Measurements from ENCODE around the gene ANKRD39. TPM values are rescaled to one million over a fixed set of nuclear protein-coding genes. Genes with fewer than 3 reads are reported as not detected.
A peak's percentile ranks its signal among the peaks of the same experiment; 100 is the strongest.
"Not testable (repeated sequence)": the region's sequence is repeated elsewhere in the genome, so short reads cannot be mapped to it uniquely, and the experiment has no call there.

Gene ANKRD39
- total RNA-seq, 1 donor: 4.7 TPM

DNA sequence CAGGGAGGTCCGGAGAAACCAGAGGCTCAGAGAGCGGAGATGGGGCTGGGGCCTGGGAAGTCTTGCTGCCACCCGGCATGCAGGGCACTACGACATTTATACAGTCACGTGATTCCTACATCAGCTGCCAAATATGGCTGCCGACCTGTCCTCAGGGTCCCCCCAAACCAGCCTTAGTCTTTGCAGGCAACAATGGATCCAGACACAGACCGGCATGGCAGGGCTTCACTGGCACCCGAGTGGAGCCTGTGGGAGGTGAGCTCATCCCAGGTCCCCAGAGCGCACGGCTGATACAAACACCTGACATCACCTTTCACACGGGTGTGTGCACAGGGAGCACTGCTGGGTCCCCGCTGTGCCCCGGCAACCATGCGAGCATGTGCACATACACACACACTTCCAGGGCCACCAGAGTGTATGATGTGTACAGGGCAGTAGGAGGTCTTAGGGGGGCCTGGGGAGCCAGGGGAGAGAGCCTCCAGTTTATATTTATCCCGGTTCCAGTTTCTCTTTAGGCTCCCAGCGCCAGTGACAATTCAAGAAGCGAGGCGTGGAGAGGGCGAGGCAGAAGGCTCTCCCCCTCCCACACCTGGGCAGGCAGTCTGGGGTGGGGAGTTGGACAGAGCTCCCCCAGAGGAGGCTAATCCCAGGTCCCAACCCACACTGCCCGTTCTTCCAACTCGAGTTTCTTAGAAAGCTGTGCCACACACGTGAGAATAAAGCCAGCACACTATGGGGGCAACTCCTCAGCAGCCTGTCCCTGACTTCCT is 9.4 kb upstream of the ANKRD39 start:
- DNase-seq (ENCODE audit: low read depth): no peak

GRCh38 chr2:96866586-96866985 is 8.8 kb upstream of the ANKRD39 start:
- TF ChIP-seq, protein P1, sequence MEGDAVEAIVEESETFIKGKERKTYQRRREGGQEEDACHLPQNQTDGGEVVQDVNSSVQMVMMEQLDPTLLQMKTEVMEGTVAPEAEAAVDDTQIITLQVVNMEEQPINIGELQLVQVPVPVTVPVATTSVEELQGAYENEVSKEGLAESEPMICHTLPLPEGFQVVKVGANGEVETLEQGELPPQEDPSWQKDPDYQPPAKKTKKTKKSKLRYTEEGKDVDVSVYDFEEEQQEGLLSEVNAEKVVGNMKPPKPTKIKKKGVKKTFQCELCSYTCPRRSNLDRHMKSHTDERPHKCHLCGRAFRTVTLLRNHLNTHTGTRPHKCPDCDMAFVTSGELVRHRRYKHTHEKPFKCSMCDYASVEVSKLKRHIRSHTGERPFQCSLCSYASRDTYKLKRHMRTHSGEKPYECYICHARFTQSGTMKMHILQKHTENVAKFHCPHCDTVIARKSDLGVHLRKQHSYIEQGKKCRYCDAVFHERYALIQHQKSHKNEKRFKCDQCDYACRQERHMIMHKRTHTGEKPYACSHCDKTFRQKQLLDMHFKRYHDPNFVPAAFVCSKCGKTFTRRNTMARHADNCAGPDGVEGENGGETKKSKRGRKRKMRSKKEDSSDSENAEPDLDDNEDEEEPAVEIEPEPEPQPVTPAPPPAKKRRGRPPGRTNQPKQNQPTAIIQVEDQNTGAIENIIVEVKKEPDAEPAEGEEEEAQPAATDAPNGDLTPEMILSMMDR (IDR thresholded peaks at IDR 0.05; ENCODE audit: insufficient read depth, low read depth, low read length): no peak
- no peak for DNase-seq (ENCODE audit: low read depth)
- no peak overlapping the region for H3K4me3 ChIP-seq (ENCODE audit: low read depth, low read length)

More for the DNA sequence above, 9.4 kb upstream of the ANKRD39 start:
- H3K4me3 ChIP-seq (ENCODE audit: low read depth, low read length): peak overlapping the region; percentile 81
- TF ChIP-seq, protein P1 (IDR thresholded peaks at IDR 0.05; ENCODE audit: insufficient read depth, low read depth, low read length): no peak

- DNase-seq (ENCODE audit: low read depth): no peak
- TF ChIP-seq, protein P1 (IDR thresholded peaks at IDR 0.05; ENCODE audit: insufficient read depth, low read depth, low read length): no peak
- H3K4me3 ChIP-seq (ENCODE audit: low read depth, low read length): no peak overlapping the region
Measured at GRCh38 chr2:96866149-96866548, 8.3 kb upstream of the ANKRD39 start.

DNA sequence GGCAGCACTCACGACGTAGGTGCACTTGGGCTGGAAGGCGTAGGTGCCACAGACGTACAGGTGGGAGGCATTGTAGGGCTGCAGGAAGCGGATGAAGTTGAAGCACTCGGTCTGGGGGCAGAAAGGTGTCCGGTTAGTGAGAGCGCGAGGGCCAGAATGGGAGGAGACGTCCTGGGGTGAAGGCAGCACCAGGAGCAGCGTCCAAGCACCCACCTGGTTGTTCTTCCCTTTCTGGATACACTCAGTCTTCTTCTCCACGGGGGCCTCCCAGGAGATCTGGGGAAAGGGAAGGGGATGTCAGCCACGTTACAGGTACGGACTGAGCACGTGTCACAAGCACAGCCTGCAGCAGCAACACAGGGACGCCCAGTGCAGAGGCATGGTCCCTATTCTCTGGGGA is 7.8 kb upstream of the ANKRD39 start:
- DNase-seq (ENCODE audit: low read depth): no peak
- H3K4me3 ChIP-seq (ENCODE audit: low read depth, low read length): no peak overlapping the region
- TF ChIP-seq, protein P1 (IDR thresholded peaks at IDR 0.05; ENCODE audit: insufficient read depth, low read depth, low read length): no peak

GRCh38 chr2:96864343-96865091 is 6.7 kb upstream of the ANKRD39 start:
- TF ChIP-seq, protein P1 (IDR thresholded peaks at IDR 0.05; ENCODE audit: insufficient read depth, low read depth, low read length): no peak
- DNase-seq (ENCODE audit: low read depth): no peak
- no peak overlapping the region for H3K4me3 ChIP-seq (ENCODE audit: low read depth, low read length)

DNA sequence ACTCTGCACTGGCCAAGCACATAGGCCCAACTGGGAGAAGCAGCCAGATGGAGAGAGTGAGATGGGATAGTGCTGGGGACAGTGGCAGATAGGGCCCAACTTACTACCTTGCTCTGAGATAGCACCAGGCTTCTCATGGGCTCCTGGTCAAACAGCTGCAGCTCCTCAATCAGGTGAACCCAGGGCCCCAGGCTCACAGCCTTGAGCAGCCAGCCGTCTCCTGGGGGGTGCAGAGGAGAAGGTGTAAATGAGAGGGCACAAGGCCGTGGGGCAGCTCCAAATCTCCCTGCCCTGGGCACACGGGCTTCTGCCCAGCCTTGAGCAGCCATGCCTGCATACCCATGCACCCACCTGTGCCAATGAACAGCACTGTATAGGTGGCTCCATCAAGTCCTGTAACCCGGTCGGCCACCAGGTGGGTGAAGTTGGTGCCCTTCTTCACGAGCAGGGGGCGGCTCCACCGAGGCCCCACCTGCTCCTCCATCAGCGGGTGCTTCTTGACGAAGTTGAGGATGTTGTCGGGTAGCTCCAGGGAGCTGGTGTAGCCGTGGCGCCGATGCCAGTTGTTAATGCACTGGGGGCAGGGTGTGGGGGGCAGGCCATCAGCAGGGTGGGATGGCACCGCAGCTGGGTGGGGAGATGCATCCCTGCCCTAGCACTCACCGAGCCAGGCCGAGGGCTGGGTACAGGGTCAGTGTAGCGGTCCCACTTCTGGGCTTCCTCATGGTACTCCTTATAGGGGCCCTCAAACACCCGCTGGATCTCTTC is 5.9 kb upstream of the ANKRD39 start:
- TF ChIP-seq, protein P1 (IDR thresholded peaks at IDR 0.05; ENCODE audit: insufficient read depth, low read depth, low read length): no peak
- H3K4me3 ChIP-seq (ENCODE audit: low read depth, low read length): no peak overlapping the region
- no peak for DNase-seq (ENCODE audit: low read depth)

DNA sequence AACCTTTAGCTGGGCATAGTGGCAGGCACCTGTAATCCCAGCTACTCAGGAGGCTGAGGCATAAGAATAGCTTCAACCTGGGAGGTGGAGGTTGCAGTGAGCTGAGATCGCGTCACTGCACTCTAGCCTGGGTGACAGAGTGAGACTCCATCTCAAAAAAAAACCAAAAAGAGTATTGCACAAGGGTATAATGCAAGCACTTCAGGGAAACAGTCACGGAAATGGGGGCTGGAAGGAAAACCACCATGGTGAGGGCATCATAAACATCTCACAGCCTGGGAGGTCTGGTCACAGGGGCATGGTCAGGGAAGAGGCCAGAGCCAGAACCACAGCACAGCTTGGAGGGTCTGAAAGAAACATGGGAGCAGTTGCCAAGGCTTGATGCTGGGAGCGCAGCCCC is 5.2 kb upstream of the ANKRD39 start:
- not testable (repeated sequence) for H3K4me3 ChIP-seq (ENCODE audit: low read depth, low read length); DNase-seq (ENCODE audit: low read depth)
